DOHH2 (cell line): ENCODE measurements around the gene RTP2.

Experiments used
- H3F3A ChIP-seq: fragments of 200-600 bp; sonication (generic), shearing (Covaris generic); 2 replicates; pipeline ENCODE4 v1.6.0; 2016; ENCODE audit warnings: antibody characterized with exemption, mild to moderate bottlenecking; ENCODE audit not compliant: control insufficient read depth, insufficient read depth
- H3K27ac ChIP-seq: fragments of 200-600 bp; sonication (generic); 2 replicates; pipeline ENCODE4 v1.5.1; 2014; ENCODE audit warnings: low read depth, mild to moderate bottlenecking, low read length, moderate library complexity
- H3K27me3 ChIP-seq: fragments of 200-600 bp; sonication (generic); 2 replicates; pipeline ENCODE4 v1.6.1; 2014; ENCODE audit warnings: mild to moderate bottlenecking, low read length, mixed read lengths; ENCODE audit not compliant: control insufficient read depth
- H3K36me3 ChIP-seq: fragments of 200-600 bp; sonication (generic); 2 replicates; pipeline ENCODE4 v1.6.1; 2014; ENCODE audit warnings: mild to moderate bottlenecking, low read length, moderate library complexity, mixed read lengths; ENCODE audit not compliant: control insufficient read depth
- H3K4me1 ChIP-seq: fragments of 200-600 bp; sonication (generic); 2 replicates; pipeline ENCODE4 v1.6.1; 2014; ENCODE audit warnings: mild to moderate bottlenecking, low read length, mixed read lengths; ENCODE audit not compliant: control insufficient read depth
- H3K4me2 ChIP-seq: fragments of 200-600 bp; sonication (generic); 2 replicates; pipeline ENCODE4 v1.6.0; 2014; ENCODE audit warnings: mild to moderate bottlenecking, low read length, moderate library complexity
- H3K4me3 ChIP-seq: fragments of 200-600 bp; sonication (generic); 2 replicates; pipeline ENCODE4 v1.5.1; 2014; ENCODE audit warnings: mild to moderate bottlenecking, low read length, mixed read lengths
- H3K79me2 ChIP-seq: fragments of 200-600 bp; sonication (generic); 2 replicates; pipeline ENCODE4 v1.6.1; 2014; ENCODE audit warnings: mild to moderate bottlenecking, low read length, mixed read lengths; ENCODE audit not compliant: control insufficient read depth
- H3K9me2 ChIP-seq: fragments of 200-600 bp; sonication (generic); replicated peaks from 2 replicates; pipeline ENCODE4 v1.6.1; 2014; ENCODE audit warnings: mild to moderate bottlenecking, low read length, mixed read lengths; ENCODE audit not compliant: control insufficient read depth
- H3K9me3 ChIP-seq: fragments of 200-600 bp; sonication (generic); 2 replicates; pipeline ENCODE4 v1.6.1; 2014; ENCODE audit warnings: antibody characterized with exemption, low read length, mixed read lengths; ENCODE audit not compliant: control insufficient read depth, insufficient read depth
- H4K20me1 ChIP-seq: fragments of 200-600 bp; sonication (generic); 2 replicates; pipeline ENCODE4 v1.6.0; 2014; ENCODE audit warnings: low read depth, mild to moderate bottlenecking, antibody characterized with exemption, low read length, moderate library complexity; ENCODE audit not compliant: control insufficient read depth, insufficient read depth
- CTCF ChIP-seq: fragments of 200-600 bp; sonication (generic); IDR thresholded peaks from one replicate; pipeline ENCODE4 v1.5.1; 2014; ENCODE audit warnings: antibody characterized with exemption, mild to moderate bottlenecking, low read depth, low read length; ENCODE audit not compliant: poor library complexity, severe bottlenecking
- EZH2phosphoT487 ChIP-seq: fragments of 200-600 bp; sonication (generic); IDR thresholded peaks from 2 replicates; pipeline ENCODE4 v1.6.1; 2017; ENCODE audit warnings: borderline replicate concordance, mild to moderate bottlenecking, antibody characterized with exemption, low read length, moderate library complexity, mixed read lengths

Gene RTP2

GRCh38 chr3:187694801-187695200 is 7.6 kb downstream of the RTP2 start:
- Histone ChIP-seq H4K20me1 (no peaks in the 10 kb centered on the region), H3K4me3 (no peak overlapping the region), H3K4me2 (no peak overlapping the region), H3K79me2 (no peaks in the 10 kb centered on the region), H3K27me3 (peaks cover 17% of the 10 kb centered on the region), H3K9me2 (no peaks in the 10 kb centered on the region), H3K9me3 (no peaks in the 10 kb centered on the region), H3F3A (no peaks in the 10 kb centered on the region), H3K4me1 (no peaks in the 10 kb centered on the region), H3K36me3 (no peaks in the 10 kb centered on the region), H3K27ac (no peak overlapping the region)
- no peak for TF ChIP-seq EZH2phosphoT487
- TF ChIP-seq CTCF: no peak

- Histone ChIP-seq H3K36me3 (no peaks in the 10 kb centered on the region), H4K20me1 (no peaks in the 10 kb centered on the region), H3F3A (no peaks in the 10 kb centered on the region), H3K9me3 (no peaks in the 10 kb centered on the region), H3K9me2 (no peaks in the 10 kb centered on the region), H3K4me1 (no peaks in the 10 kb centered on the region), H3K4me2 (no peak overlapping the region), H3K79me2 (no peaks in the 10 kb centered on the region), H3K27me3 (peaks cover 17% of the 10 kb centered on the region), H3K27ac (no peak overlapping the region), H3K4me3 (no peak overlapping the region)
- TF ChIP-seq CTCF: no peak
- TF ChIP-seq EZH2phosphoT487: no peak
These were observed 8.9 kb downstream of the RTP2 start for GRCh38 chr3:187693431-187693830.

- Histone ChIP-seq H3K4me1 (no peaks in the 10 kb centered on the region), H3K36me3 (no peaks in the 10 kb centered on the region)
These were observed 12.4 kb downstream of the RTP2 start for GRCh38 chr3:187689984-187690383.

More at GRCh38 chr3:187689984-187690383, 12.4 kb downstream of the RTP2 start:
- TF ChIP-seq EZH2phosphoT487 (no peak), CTCF (no peak)
- Histone ChIP-seq H3K27ac (no peak overlapping the region), H3K9me2 (no peaks in the 10 kb centered on the region), H3K9me3 (0 out of 2 replicates have a peak, but pooled peaks cover 3% of the 10 kb centered on the region), H3K4me2 (no peak overlapping the region), H3F3A (no peaks in the 10 kb centered on the region), H3K79me2 (no peaks in the 10 kb centered on the region), H3K27me3 (peaks cover 14% of the 10 kb centered on the region), H3K4me3 (no peak overlapping the region), H4K20me1 (no peaks in the 10 kb centered on the region)
